Kidney epithelial cell (primary cell): ENCODE measurements around the gene POLA1. TPM values are rescaled to one million over a fixed set of nuclear protein-coding genes. Genes with fewer than 3 reads are reported as not detected.

Source experiments
- DNase-seq: peaks from one replicate; pipeline ENCODE4 v3.0.0-alpha.2; 2010; ENCODE audit warnings: low read depth
- H3K27me3 ChIP-seq: 2 replicates; pipeline ENCODE4 v1.6.0; 2011; ENCODE audit warnings: low read length; ENCODE audit not compliant: control insufficient read depth, insufficient read depth
- H3K36me3 ChIP-seq: 2 replicates; pipeline ENCODE4 v1.5.1; 2011; ENCODE audit warnings: low read length; ENCODE audit not compliant: control insufficient read depth, insufficient read depth
- H3K4me3 ChIP-seq: 2 replicates; pipeline ENCODE4 v1.5.1; 2011; ENCODE audit warnings: low read depth, mild to moderate bottlenecking, control low read depth, low read length
- total RNA-seq: library from RNA; depleted of rRNA; stranded (reverse); fragments of >200 nt; gene quantifications from 2 replicates; pipeline ENCODE4 v1.2.3, GENCODE V29; 2015
- TF ChIP-seq, protein P1 (sequence below): IDR thresholded peaks from 2 replicates; pipeline ENCODE4 v1.5.1; 2011; ENCODE audit warnings: mild to moderate bottlenecking, moderate library complexity, low read length, control low read depth, inconsistent platforms; ENCODE audit not compliant: insufficient read depth, poor library complexity, severe bottlenecking

Gene POLA1
- total RNA-seq, 1 donor from 2014 or later, result 6.2 TPM

- H3K4me3 ChIP-seq, result no peak overlapping the region
- no peaks in the 10 kb centered on the region for H3K27me3 ChIP-seq
- no peak for DNase-seq
- TF ChIP-seq, protein P1, sequence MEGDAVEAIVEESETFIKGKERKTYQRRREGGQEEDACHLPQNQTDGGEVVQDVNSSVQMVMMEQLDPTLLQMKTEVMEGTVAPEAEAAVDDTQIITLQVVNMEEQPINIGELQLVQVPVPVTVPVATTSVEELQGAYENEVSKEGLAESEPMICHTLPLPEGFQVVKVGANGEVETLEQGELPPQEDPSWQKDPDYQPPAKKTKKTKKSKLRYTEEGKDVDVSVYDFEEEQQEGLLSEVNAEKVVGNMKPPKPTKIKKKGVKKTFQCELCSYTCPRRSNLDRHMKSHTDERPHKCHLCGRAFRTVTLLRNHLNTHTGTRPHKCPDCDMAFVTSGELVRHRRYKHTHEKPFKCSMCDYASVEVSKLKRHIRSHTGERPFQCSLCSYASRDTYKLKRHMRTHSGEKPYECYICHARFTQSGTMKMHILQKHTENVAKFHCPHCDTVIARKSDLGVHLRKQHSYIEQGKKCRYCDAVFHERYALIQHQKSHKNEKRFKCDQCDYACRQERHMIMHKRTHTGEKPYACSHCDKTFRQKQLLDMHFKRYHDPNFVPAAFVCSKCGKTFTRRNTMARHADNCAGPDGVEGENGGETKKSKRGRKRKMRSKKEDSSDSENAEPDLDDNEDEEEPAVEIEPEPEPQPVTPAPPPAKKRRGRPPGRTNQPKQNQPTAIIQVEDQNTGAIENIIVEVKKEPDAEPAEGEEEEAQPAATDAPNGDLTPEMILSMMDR, result no peak
- H3K36me3 ChIP-seq, result no peaks in the 10 kb centered on the region
These were observed 231.7 kb downstream of the POLA1 start for GRCh38 chrX:24925430-24925829.

GRCh38 chrX:24927372-24927771 lies 233.7 kb downstream of the POLA1 start:
- Histone ChIP-seq H3K4me3 (no peak overlapping the region), H3K36me3 (no peaks in the 10 kb centered on the region), H3K27me3 (no peaks in the 10 kb centered on the region)
- TF ChIP-seq, protein P1, result no peak
- DNase-seq, result no peak

DNA sequence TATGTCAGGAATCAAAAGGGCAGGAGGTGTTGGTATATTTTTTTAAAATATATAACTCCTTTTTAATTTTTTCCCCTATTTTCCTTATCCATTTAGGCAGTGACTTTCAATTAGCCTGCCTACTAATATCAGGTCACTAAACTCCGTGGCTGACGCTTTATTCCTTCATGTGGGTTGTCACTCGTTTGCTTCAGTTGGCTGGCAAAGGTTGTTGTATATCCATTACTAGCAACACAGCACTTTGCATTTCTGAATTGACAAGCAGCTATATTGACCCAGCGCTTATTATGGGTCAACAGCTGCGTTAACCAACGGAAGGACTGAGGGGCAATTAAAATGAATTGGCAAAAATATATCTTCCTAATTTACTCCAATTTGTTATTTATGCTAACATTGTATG lies 234.4 kb downstream of the POLA1 start:
- no peaks in the 10 kb centered on the region for H3K27me3 ChIP-seq
- TF ChIP-seq, protein P1, result no peak
- no peaks in the 10 kb centered on the region for H3K36me3 ChIP-seq
- no peak overlapping the region for H3K4me3 ChIP-seq
- no peak for DNase-seq

- H3K36me3 ChIP-seq, result no peaks in the 10 kb centered on the region
- TF ChIP-seq, protein P1, result no peak
- DNase-seq, result no peak
These were observed 240.6 kb downstream of the POLA1 start for GRCh38 chrX:24934279-24934678.

DNA sequence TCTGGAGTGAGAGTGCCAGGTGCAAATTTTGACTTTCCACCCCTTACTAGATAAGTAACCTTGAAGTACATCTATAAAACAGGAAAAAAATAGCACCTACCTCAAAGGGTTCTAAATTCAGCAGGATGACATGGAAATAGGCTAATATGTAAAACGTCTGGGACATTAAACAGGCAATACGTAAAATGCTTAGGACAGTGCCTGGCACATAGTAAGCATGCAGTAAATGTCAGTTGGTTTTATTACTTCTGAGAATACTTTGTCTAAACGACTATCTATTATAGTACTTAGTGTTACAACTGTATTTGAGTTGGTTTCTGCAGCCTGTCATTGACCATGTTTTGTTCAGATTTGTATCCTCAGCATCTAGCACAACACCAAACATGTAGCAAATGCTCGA lies 251.3 kb downstream of the POLA1 start:
- DNase-seq, result no peak
- no peaks in the 10 kb centered on the region for H3K27me3 ChIP-seq
- TF ChIP-seq, protein P1, result no peak
- no peak overlapping the region for H3K4me3 ChIP-seq
- H3K36me3 ChIP-seq, result no peaks in the 10 kb centered on the region

More at GRCh38 chrX:24934279-24934678, 240.6 kb downstream of the POLA1 start:
- H3K27me3 ChIP-seq, result no peaks in the 10 kb centered on the region
- H3K4me3 ChIP-seq, result no peak overlapping the region

DNA sequence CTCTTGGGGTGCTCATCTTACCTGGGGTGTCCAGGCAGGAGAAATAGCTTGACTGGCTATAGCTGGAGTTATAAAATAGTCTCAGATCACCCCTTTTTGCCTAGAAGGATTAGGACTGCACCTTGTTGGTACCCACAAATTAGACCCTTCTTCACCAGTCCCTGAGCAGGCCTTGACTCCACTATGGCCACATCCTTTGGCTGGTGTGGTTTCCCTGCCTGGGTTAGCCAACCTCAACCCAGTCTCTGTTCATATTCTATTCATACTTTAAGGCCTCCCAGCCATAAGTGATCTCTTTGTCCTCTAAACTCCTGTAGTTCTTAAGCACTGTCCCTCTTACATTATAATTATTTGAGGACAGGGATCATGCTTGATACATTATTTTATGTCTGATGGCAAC lies 252.7 kb downstream of the POLA1 start:
- Histone ChIP-seq H3K27me3 (no peaks in the 10 kb centered on the region), H3K4me3 (no peak overlapping the region), H3K36me3 (no peaks in the 10 kb centered on the region)
- TF ChIP-seq, protein P1, result no peak
- DNase-seq, result no peak
